A549 (cell line): Measurements from ENCODE around the gene HMGN1. TPM values are rescaled to one million over a fixed set of nuclear protein-coding genes. Genes with fewer than 3 reads are reported as not detected.

Experiments
- ATAC-seq, 2 experiments: fragments of 200-7000 bp in 1 of 2; fragments of >200 bp in 1 of 2; cut with Nextera tagmentation in 1 of 2; cut with Tn5 transposase in 1 of 2; 3 replicates each; pipeline versions ENCODE4 v1.8.0 to v1.9.1; 2018 to 2020; ENCODE audit warnings: mild to moderate bottlenecking in 1 of 2, moderate library complexity in 1 of 2
- CTCF ChIA-PET: fragments of 300-600 bp; sonication (Branson Sonifier 250); formaldehyde crosslinking; extraction: SDS; loops from one replicate; lab custom pipeline; 2021; ENCODE audit warnings: antibody characterized with exemption, inconsistent platforms; lab: Yijun Ruan, JAX
- POLR2A ChIA-PET: fragments of 350-600 bp; formaldehyde crosslinking; extraction: SDS; loops from one replicate; lab custom pipeline; 2021; ENCODE audit warnings: antibody characterized with exemption, inconsistent platforms; lab: Yijun Ruan, JAX
- DNase-seq, 2 experiments: peaks; one replicate each; pipeline versions ENCODE4 v3.0.0 to v3.0.0-alpha.2; 2011 to 2016; ENCODE audit warnings: low read depth in 1 of 2, low spot score in 1 of 2
- FAIRE-seq: peaks from 2 replicates; lab custom pipeline; 2011; peaks lifted over from hg19 to GRCh38; lab: Jason Lieb, UNC
- H3K27ac ChIP-seq, 2 experiments: fragments of >200 bp; sonication (Bioruptor Twin); formaldehyde crosslinking; 3 replicates each; pipeline ENCODE4 v1.5.1; 2016 to 2017
- H3K4me1 ChIP-seq: fragments of >200 bp; sonication (Bioruptor Twin); formaldehyde crosslinking; 3 replicates; pipeline ENCODE4 v1.6.1; 2016
- H3K4me2 ChIP-seq: fragments of >200 bp; sonication (Bioruptor Twin); formaldehyde crosslinking; 3 replicates; pipeline ENCODE4 v1.6.1; 2016
- H3K4me3 ChIP-seq: fragments of >200 bp; sonication (Bioruptor Twin); formaldehyde crosslinking; 3 replicates; pipeline ENCODE4 v1.5.1; 2016
- H3K9me3 ChIP-seq: fragments of >200 bp; sonication (Bioruptor Twin); formaldehyde crosslinking; 3 replicates; pipeline ENCODE4 v1.6.1; 2016
- BHLHE40 ChIP-seq: IDR thresholded peaks from 2 replicates; pipeline ENCODE4 v1.6.1; 2012; ENCODE audit warnings: low read depth, low read length, inconsistent platforms
- CBX2 ChIP-seq: fragments of 200-600 bp; sonication (generic); IDR thresholded peaks from 2 replicates; pipeline ENCODE4 v1.6.1; 2016; ENCODE audit warnings: low read depth, mild to moderate bottlenecking, borderline replicate concordance
- CEBPB ChIP-seq, 2 experiments: fragments of >200 bp in 1 of 2; sonication (Bioruptor Twin) in 1 of 2; formaldehyde crosslinking in 1 of 2; IDR thresholded peaks; 2 replicates each; pipeline ENCODE4 v1.6.1; 2012 to 2016
- CHD4 ChIP-seq: fragments of 200-600 bp; sonication (generic); IDR thresholded peaks from 2 replicates; pipeline ENCODE4 v1.6.1; 2016; ENCODE audit warnings: antibody characterized with exemption, mild to moderate bottlenecking, borderline replicate concordance
- EP300 ChIP-seq, 2 experiments: fragments of >200 bp; sonication (Bioruptor Twin); formaldehyde crosslinking; IDR thresholded peaks; 2 replicates in 1 of 2; 3 replicates in 1 of 2; pipeline ENCODE4 v1.6.1; 2016 to 2017
- FOXS1 ChIP-seq: fragments of 250-450 bp; sonication (Bioruptor Pico); IDR thresholded peaks from 2 replicates; pipeline ENCODE4 v1.5.0; 2020; ENCODE audit warnings: mild to moderate bottlenecking, moderate library complexity
- HOXB5 ChIP-seq: fragments of 250-450 bp; sonication (Bioruptor Pico); IDR thresholded peaks from 2 replicates; pipeline ENCODE4 v1.5.0; 2020; ENCODE audit warnings: mild to moderate bottlenecking, moderate library complexity
- JUN ChIP-seq, 2 experiments: fragments of >200 bp; sonication (Bioruptor Twin); formaldehyde crosslinking; IDR thresholded peaks; 2 replicates in 1 of 2; 3 replicates in 1 of 2; pipeline ENCODE4 v1.6.1; 2016 to 2017
- MAFK ChIP-seq: fragments of 450-650 bp; IDR thresholded peaks from 2 replicates; pipeline ENCODE4 v1.6.1; 2014; ENCODE audit not compliant: partially characterized antibody
- MAZ ChIP-seq: fragments of 150-350 bp; IDR thresholded peaks from 2 replicates; pipeline ENCODE4 v1.6.1; 2014; ENCODE audit warnings: antibody characterized with exemption, low read depth, low read length, borderline replicate concordance
- NFE2L2 ChIP-seq: fragments of 150-350 bp; conservative IDR thresholded peaks from 2 replicates; pipeline ENCODE4 v1.6.1; 2014; ENCODE audit warnings: low read length
- NPAS2 ChIP-seq: fragments of 250-450 bp; sonication (Bioruptor Pico); IDR thresholded peaks from 2 replicates; pipeline ENCODE4 v1.8.0; 2022; ENCODE audit warnings: mild to moderate bottlenecking, moderate library complexity, borderline replicate concordance
- PHF8 ChIP-seq: fragments of 200-600 bp; sonication (generic); IDR thresholded peaks from 2 replicates; pipeline ENCODE4 v1.6.1; 2016; ENCODE audit warnings: low read depth, mild to moderate bottlenecking, antibody characterized with exemption, moderate library complexity, borderline replicate concordance
- POLR2A ChIP-seq: IDR thresholded peaks from 2 replicates; pipeline ENCODE4 v1.6.1; 2012; ENCODE audit warnings: mild to moderate bottlenecking, low read length
- RAD21 ChIP-seq, 2 experiments: fragments of >200 bp in 1 of 2; sonication (Bioruptor Twin) in 1 of 2; formaldehyde crosslinking in 1 of 2; IDR thresholded peaks in 1 of 2; conservative IDR thresholded peaks in 1 of 2; 2 replicates in 1 of 2; 3 replicates in 1 of 2; pipeline ENCODE4 v1.6.1; 2012 to 2018; ENCODE audit warnings: inconsistent platforms in 1 of 2
- RCOR1 ChIP-seq: fragments of 150-350 bp; IDR thresholded peaks from 2 replicates; pipeline ENCODE4 v1.6.1; 2014; ENCODE audit warnings: antibody characterized with exemption, low read length, low read depth
- SREBF2 ChIP-seq: fragments of 450-650 bp; IDR thresholded peaks from 2 replicates; pipeline ENCODE4 v1.6.1; 2014; ENCODE audit warnings: mild to moderate bottlenecking, moderate library complexity
- TFCP2L1 ChIP-seq: fragments of 250-450 bp; sonication (Bioruptor Pico); IDR thresholded peaks from 2 replicates; pipeline ENCODE4 v1.5.0; 2021; ENCODE audit warnings: mild to moderate bottlenecking
- TP53 ChIP-seq: fragments of 250-450 bp; sonication (Bioruptor Pico); IDR thresholded peaks from 2 replicates; pipeline ENCODE4 v1.5.0; 2021; ENCODE audit warnings: mild to moderate bottlenecking, moderate library complexity
- ZFP36 ChIP-seq: fragments of 450-650 bp; IDR thresholded peaks from 2 replicates; pipeline ENCODE4 v1.6.1; 2014; ENCODE audit warnings: borderline replicate concordance; ENCODE audit not compliant: partially characterized antibody
- ZNF302 ChIP-seq: fragments of 250-450 bp; sonication (Bioruptor Pico); IDR thresholded peaks from 2 replicates; pipeline ENCODE4 v1.9.0; 2021; ENCODE audit warnings: inconsistent platforms, mild to moderate bottlenecking, moderate library complexity
- WGBS: methylation state at CpG from one replicate; pipeline ENCODE4 v1.1.6; 2017; ENCODE audit errors: missing lambda C conversion rate; 5-methylcytosine and 5-hydroxymethylcytosine counted together
- polyA plus RNA-seq, 4 experiments: library from polyadenylated mRNA; depleted of rRNA in 3 of 4; stranded (reverse); fragments of >200 nt; fragmentation: RNase III in 1 of 4; extraction: RNeasy Plus Mini Kit Qiagen cat#74134 plus additional on column Dnase treatment in 1 of 4; gene quantifications; 2 replicates in 3 of 4; 3 replicates in 1 of 4; pipeline ENCODE4 v1.2.3, GENCODE V29; 2011 to 2017
- TF ChIP-seq, protein P1 (sequence below): fragments of 250-450 bp; sonication (Bioruptor Pico); IDR thresholded peaks from 2 replicates; pipeline ENCODE4 v1.5.0; 2020; ENCODE audit warnings: low read depth, mild to moderate bottlenecking, moderate library complexity
- TF ChIP-seq, protein P2 (sequence below): IDR thresholded peaks from 2 replicates; pipeline ENCODE4 v1.6.1; 2012; ENCODE audit warnings: low read depth, borderline replicate concordance
- TF ChIP-seq, protein P3 (sequence below): fragments of >200 bp; sonication (Bioruptor Twin); formaldehyde crosslinking; IDR thresholded peaks from 3 replicates; pipeline ENCODE4 v1.5.1; 2016
- TF ChIP-seq, protein P4 (sequence below): fragments of >200 bp; sonication (Bioruptor Twin); formaldehyde crosslinking; IDR thresholded peaks from 2 replicates; pipeline ENCODE4 v1.6.1; 2016
- TF ChIP-seq, protein P5 (sequence below): fragments of >200 bp; sonication (Bioruptor Twin); formaldehyde crosslinking; IDR thresholded peaks from 3 replicates; pipeline ENCODE4 v1.6.1; 2016
- TF ChIP-seq, protein P6 (sequence below): IDR thresholded peaks from 2 replicates; pipeline ENCODE4 v1.6.1; 2012
- TF ChIP-seq, protein P7 (sequence below): fragments of 450-650 bp; IDR thresholded peaks from 2 replicates; pipeline ENCODE4 v1.6.1; 2014; ENCODE audit warnings: antibody characterized with exemption

Gene HMGN1
- polyA plus RNA-seq, 2 of the 4 experiments (the other 2 are of a cell fraction), result 222 to 269 TPM

DNA sequence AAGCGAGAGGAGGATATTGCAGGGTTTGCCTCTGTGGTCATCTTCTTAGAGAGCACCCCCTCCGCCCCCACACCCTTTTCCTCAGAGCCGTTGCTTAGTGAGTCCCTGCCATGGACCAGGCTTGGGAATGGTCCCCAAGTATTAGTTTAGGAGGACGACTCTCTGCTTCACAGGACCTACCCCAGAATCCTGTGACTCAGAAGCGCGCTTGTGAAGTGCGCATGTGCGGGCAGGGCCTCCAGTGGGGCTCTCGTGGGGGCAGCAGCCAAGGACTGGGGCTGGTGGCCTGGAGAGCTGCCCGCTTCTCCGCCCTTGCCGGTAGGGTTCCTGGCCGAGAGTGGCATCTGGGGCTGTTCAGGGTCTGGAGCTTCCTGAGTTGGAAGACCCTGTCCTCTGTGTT, 37.3 kb upstream of the HMGN1 start:
- ChIA-PET POLR2A (interaction anchor here (1.0 to 1.4 kb wide), 2 partner anchors 37 to 72 kb away, joined by 4 to 6 read pairs; partner anchors contain the start of gene BRWD1), CTCF (interaction anchor here (1.2 to 1.5 kb wide), 2 partner anchors 21 to 73 kb away, joined by 4 to 6 read pairs; partner anchors contain the start of gene BRWD1)
- Histone ChIP-seq H3K4me1 (peaks cover 22% of the 10 kb centered on the region), H3K4me2 (peak overlapping the region; percentile 100), H3K27ac (peak overlapping the region; percentile 86 to 96), H3K4me3 (peak overlapping the region; percentile 51), H3K9me3 (no peaks in the 10 kb centered on the region)
- TF ChIP-seq BHLHE40, result no peak
- TF ChIP-seq, protein P1, sequence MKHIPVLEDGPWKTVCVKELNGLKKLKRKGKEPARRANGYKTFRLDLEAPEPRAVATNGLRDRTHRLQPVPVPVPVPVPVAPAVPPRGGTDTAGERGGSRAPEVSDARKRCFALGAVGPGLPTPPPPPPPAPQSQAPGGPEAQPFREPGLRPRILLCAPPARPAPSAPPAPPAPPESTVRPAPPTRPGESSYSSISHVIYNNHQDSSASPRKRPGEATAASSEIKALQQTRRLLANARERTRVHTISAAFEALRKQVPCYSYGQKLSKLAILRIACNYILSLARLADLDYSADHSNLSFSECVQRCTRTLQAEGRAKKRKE (CRISPR knock-in tag), result no peak
- no peak for TF ChIP-seq CEBPB (IDR thresholded peaks at IDR 0.05)
- TF ChIP-seq RAD21 (conservative IDR thresholded peaks at IDR 0.05 in 1 of 2, IDR thresholded peaks at IDR 0.05 in 1 of 2), result no peak
- no peak for TF ChIP-seq MAFK
- no peak for TF ChIP-seq SREBF2
- TF ChIP-seq POLR2A, result no peak
- TF ChIP-seq, protein P2, sequence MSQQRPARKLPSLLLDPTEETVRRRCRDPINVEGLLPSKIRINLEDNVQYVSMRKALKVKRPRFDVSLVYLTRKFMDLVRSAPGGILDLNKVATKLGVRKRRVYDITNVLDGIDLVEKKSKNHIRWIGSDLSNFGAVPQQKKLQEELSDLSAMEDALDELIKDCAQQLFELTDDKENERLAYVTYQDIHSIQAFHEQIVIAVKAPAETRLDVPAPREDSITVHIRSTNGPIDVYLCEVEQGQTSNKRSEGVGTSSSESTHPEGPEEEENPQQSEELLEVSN, result no peak
- TF ChIP-seq PHF8, result no peak
- no peak for TF ChIP-seq ZFP36
- WGBS, result 49% methylated on average over 8 of the region's 13 CpGs
- no peak for FAIRE-seq
- peak; percentile 3 to 4; a peak in 3 of 6 replicates for ATAC-seq
- no peak for DNase-seq

DNA sequence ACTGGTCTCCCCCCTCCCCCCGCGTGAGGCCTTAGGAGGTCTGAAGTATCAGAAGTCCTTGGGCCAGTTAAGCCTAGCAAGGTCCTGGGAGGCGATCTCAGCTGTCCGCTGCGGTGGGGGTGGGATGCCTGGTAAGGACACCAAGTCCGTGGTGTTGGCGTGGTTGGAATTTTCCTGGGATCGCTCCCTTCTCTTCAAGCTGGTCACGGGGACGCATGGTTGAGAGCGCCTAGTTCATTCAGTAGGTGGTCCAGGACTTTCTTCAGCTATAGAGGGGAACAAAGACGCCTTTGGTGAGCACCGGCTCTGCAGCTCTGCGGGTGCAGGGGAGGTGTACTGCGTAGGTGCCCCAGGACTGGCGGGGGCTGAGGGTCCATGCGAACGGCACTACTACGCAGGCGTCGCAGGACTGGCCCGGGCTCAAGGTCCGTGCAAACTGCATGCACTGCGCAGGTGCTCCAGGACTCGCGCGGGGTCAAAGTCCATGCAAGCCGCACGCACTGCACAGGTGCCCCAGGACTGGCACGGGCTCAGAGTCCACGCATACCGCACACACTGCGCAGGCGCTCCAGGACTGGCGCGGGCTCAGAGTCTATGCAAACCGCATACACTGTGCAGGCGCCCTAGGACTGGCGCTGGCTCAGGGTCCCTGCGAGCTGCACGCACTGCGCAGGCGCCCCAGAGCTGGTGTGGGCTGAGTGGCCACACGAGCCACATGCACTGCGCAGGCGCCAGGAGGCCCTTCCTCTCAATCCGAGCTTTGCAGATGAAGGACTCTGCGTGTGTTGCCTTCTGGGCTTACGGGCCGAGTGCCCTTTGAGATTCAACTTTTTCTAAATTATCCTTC, 36.6 kb upstream of the HMGN1 start:
- peak; percentile 68 to 87 for ATAC-seq
- Histone ChIP-seq H3K27ac (peak overlapping the region; percentile 86 to 96), H3K4me2 (peak overlapping the region; percentile 100), H3K4me1 (peaks cover 22% of the 10 kb centered on the region), H3K9me3 (no peaks in the 10 kb centered on the region), H3K4me3 (peak overlapping the region; percentile 51)
- 31% methylated on average over 17 of the region's 50 CpGs for WGBS
- no peak for FAIRE-seq
- peak; percentile 89 to 92 for DNase-seq
- ChIA-PET CTCF (interaction anchor here (1.2 to 1.5 kb wide), 2 partner anchors 20 to 72 kb away, joined by 4 to 6 read pairs; partner anchors contain the start of gene BRWD1), POLR2A (interaction anchor here (0.6 to 1.4 kb wide), 3 partner anchors 36 to 248 kb away, joined by 3 to 6 read pairs (median 4); partner anchors contain the start of gene BRWD1)
- TF ChIP-seq MAZ (no peak), HOXB5 (CRISPR knock-in tag) (no peak), RCOR1 (no peak), POLR2A (peak; percentile 57; the same call in 1 of the 2 replicates), TFCP2L1 (no peak), CHD4 (no peak), FOXS1 (CRISPR knock-in tag) (no peak), NPAS2 (CRISPR knock-in tag) (peak; percentile 60; the same call in 1 of the 2 replicates), EP300 (IDR thresholded peaks at IDR 0.05) (no peak), ZNF302 (CRISPR knock-in tag) (no peak), JUN (IDR thresholded peaks at IDR 0.05) (peak; percentile 24 to 69; a peak in 2 of 5 replicates), NFE2L2 (no peak), BHLHE40 (peak; percentile 50; the same call in 1 of the 2 replicates), CBX2 (no peak), TP53 (CRISPR knock-in tag) (no peak), RAD21 (conservative IDR thresholded peaks at IDR 0.05 in 1 of 2, IDR thresholded peaks at IDR 0.05 in 1 of 2) (no peak)
- TF ChIP-seq, protein P3, sequence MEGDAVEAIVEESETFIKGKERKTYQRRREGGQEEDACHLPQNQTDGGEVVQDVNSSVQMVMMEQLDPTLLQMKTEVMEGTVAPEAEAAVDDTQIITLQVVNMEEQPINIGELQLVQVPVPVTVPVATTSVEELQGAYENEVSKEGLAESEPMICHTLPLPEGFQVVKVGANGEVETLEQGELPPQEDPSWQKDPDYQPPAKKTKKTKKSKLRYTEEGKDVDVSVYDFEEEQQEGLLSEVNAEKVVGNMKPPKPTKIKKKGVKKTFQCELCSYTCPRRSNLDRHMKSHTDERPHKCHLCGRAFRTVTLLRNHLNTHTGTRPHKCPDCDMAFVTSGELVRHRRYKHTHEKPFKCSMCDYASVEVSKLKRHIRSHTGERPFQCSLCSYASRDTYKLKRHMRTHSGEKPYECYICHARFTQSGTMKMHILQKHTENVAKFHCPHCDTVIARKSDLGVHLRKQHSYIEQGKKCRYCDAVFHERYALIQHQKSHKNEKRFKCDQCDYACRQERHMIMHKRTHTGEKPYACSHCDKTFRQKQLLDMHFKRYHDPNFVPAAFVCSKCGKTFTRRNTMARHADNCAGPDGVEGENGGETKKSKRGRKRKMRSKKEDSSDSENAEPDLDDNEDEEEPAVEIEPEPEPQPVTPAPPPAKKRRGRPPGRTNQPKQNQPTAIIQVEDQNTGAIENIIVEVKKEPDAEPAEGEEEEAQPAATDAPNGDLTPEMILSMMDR, result no peak
- TF ChIP-seq, protein P4, sequence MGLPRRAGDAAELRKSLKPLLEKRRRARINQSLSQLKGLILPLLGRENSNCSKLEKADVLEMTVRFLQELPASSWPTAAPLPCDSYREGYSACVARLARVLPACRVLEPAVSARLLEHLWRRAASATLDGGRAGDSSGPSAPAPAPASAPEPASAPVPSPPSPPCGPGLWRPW, result no peak
- TF ChIP-seq, protein P5, sequence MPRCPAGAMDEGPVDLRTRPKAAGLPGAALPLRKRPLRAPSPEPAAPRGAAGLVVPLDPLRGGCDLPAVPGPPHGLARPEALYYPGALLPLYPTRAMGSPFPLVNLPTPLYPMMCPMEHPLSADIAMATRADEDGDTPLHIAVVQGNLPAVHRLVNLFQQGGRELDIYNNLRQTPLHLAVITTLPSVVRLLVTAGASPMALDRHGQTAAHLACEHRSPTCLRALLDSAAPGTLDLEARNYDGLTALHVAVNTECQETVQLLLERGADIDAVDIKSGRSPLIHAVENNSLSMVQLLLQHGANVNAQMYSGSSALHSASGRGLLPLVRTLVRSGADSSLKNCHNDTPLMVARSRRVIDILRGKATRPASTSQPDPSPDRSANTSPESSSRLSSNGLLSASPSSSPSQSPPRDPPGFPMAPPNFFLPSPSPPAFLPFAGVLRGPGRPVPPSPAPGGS, result no peak; the same call in 2 of the 3 replicates
- TF ChIP-seq, protein P6, sequence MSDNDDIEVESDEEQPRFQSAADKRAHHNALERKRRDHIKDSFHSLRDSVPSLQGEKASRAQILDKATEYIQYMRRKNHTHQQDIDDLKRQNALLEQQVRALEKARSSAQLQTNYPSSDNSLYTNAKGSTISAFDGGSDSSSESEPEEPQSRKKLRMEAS, result peak; percentile 44; the same call in 1 of the 2 replicates
- TF ChIP-seq, protein P7, sequence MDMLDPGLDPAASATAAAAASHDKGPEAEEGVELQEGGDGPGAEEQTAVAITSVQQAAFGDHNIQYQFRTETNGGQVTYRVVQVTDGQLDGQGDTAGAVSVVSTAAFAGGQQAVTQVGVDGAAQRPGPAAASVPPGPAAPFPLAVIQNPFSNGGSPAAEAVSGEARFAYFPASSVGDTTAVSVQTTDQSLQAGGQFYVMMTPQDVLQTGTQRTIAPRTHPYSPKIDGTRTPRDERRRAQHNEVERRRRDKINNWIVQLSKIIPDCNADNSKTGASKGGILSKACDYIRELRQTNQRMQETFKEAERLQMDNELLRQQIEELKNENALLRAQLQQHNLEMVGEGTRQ, result peak; percentile 18; the same call in 1 of the 2 replicates
